Activated gamma-delta T cell treated with anti-CD3 and anti-CD28 coated beads, Interleukin-2, amount 50 U/mL, for 16 hours (primary cell): ENCODE measurements around the gene CAVIN2.

ENCODE experiments used
- DNase-seq: peaks from one replicate; pipeline ENCODE4 v3.0.0-alpha.2; 2020; ENCODE audit warnings: low read depth

CAVIN2 gene

DNA sequence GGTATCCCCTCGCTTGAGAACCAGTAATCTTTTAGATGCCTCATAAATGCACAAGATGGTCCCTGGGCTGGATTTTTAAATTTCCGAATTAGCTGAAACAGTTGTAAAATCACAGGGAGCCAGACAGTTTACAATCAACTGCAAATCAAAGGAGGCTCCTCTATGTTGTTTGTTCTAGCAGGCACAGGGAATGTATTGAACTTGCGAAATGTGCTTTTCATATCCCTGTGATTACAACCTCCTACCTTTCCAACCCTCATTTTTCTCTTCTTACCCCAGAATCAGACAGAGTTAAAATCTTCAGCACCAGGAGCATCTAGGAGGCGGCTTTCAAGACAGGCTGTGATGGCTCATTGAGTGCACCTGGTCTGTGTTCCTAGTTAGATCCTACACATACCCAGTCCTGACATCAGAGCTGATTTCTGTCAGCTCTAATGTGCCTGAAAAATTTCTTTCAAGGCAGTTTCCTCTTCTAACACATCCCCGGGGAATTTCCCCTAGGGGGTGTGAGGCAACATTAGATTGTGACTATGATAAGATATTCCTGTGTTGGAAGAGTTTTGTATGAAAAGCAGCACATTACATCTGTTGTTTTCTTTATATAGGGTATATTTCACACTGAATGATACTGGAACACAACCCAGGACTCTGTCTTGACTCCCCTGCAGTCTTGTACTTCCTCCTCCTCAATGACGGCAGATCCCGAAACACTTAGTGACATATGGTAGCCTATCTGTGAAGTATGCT lies 17.9 kb upstream of the CAVIN2 start:
- no peak for DNase-seq

- no peak for DNase-seq
Observed at GRCh38 chr2:191863988-191864387, 17.1 kb upstream of the CAVIN2 start.

DNA sequence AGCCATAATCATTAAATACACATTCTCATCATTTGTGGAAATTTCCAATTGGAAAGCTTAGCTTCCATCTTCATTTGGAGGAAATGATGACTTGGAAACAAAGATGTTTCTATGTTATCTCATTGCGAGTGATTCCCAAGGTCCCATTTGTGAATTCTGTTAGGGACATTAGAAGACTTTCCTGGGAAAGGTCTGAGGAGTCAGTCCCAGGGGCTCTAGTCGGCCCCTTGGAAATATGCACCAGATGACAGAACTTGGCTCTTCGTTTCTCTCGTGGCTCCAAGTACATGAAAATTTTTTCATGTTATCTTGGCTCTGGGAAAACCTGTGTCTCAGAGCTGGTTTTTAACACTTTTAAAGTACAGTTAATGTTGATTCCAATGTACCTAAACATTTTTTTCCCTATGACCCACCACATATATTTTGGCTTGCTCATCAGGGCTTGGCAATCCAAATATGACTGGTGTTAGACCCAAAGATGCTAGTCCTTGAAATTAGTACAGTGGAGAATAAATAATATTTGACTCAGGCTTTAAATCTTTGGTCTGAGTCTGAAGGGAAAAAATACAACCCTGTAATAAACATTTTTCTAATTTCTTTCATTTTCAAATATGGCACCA lies 15.4 kb upstream of the CAVIN2 start:
- no peak for DNase-seq

DNA sequence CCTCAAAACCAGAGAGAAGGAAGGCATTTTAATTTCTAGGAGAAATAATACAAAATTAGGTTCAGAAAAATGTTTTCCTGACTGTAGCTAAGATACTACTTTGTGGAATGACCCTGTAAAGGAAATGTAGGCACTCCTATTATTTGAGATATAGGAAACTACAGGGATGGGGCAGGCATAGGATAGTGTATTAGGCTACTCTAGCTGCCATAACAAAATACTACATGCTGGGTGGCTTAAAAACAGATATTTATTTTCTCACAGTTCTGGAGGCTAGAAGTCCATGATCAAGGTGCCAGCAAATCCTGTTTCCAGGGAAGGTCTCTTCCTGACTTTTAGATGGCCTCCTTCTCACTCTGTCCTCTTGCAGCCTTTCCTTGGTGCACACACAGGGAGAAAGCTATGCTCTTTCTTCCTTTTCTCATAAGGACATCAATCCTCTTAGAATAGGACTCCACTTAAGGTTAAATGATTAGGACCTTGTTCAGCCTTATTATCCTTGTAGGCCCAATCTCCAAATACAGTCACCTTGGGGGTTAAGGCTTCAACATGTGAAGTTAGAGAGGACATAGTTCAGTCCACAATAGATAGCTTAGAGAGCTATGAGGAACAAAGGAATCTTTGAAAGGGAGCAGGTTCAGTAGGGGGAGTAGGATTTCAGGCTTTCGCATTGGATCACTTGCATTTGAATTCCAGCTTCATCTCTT lies 14.0 kb upstream of the CAVIN2 start:
- no peak for DNase-seq

DNA sequence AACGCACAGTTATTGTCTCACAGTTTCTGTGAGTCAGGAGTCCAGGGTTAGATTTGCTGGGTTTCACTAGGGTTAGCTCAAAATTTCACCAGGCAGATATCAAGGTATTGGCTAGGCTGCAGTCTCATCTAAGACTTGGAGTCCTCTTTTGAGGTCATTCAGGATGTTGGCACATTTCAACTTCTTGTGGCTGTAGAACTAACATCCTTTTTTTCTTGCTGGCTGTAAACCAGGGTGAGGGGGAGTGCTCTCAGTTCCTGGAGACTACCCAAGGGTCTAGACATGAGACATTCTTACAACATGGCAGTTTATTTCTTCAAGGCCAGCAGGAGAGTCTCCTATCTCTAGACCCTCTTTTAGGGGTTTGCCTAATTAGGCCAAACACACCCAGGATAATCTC lies 12.8 kb upstream of the CAVIN2 start:
- DNase-seq = no peak

GRCh38 chr2:191857886-191858285 lies 11.0 kb upstream of the CAVIN2 start:
- no peak for DNase-seq

DNA sequence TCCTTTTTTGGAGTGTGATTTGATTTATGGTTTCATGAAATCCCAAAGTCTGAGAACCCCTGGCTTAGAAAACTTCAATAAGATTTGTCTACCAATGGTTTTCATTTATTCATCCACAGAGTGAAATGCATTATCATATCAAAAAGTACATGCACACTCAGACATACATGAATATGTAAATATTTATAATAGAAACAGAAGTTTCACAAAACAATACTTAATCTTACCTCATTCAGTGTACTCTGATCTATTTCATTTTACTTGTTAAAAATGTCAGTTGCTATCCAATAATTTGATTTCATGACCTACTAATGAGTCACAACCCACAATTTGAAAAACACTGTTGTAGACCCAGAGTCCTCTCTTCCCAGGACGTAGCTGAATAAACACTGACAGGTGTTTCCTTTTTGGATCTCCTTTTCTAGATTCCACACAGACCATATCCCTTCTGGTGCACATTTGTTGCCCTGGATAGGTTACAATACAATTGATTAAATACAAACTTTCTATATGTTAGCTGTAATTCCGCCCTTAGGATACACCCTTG lies 10.4 kb upstream of the CAVIN2 start:
- no peak for DNase-seq

DNA sequence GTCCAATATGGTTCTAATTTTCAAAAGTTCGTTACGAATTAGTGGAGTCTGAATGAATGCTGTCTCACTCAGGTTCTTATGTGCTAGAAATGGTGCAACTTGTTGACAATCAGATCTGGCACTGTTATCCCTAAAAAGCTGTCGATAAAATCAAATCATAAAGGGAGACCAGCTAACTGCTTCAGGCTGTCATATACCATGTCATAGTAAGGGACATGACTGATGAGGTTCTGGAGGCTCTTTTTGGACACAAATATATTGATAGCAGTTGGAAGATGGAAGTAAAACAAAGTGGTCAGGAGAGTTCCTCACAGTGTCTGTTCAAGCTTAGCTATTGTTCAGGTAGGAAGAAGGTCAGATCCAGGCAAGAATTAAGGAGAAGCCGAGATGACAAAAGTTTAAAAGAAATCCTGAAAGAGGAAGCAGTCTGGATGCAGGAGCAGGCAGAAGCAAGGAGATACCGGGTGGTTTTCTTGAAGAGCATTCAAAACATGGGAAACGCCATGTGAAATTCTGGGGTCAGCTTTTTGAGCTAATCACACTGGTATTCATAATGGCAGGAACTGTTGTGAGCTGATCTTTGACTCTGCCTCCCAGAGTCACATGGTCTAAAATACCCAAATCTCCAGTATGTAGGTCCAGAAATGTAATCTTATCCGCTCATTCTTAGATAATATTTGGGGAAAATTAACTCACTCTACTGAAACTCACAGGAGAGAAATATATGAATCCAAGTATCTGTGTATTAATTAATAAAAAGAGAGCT lies 9.4 kb upstream of the CAVIN2 start:
- no peak for DNase-seq

DNA sequence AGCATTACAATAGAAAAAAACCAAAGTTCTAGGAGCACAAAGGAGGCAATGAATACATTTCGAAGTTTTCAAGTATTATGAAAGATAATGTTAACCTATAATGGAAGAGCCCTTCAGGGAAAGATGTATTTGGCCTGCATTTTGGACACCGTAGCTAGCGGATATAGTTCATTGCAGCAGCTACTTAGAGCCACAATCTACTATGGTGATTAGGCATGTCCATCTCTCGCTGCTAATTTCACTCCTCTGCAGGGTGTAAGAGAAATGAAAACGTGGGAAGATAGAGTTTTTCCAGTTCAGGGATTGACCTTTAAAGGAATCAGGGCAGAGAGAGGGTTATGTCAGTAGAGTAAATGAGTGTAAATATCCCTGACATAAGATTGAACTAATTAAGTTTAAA lies 8.5 kb upstream of the CAVIN2 start:
- no peak for DNase-seq

DNA sequence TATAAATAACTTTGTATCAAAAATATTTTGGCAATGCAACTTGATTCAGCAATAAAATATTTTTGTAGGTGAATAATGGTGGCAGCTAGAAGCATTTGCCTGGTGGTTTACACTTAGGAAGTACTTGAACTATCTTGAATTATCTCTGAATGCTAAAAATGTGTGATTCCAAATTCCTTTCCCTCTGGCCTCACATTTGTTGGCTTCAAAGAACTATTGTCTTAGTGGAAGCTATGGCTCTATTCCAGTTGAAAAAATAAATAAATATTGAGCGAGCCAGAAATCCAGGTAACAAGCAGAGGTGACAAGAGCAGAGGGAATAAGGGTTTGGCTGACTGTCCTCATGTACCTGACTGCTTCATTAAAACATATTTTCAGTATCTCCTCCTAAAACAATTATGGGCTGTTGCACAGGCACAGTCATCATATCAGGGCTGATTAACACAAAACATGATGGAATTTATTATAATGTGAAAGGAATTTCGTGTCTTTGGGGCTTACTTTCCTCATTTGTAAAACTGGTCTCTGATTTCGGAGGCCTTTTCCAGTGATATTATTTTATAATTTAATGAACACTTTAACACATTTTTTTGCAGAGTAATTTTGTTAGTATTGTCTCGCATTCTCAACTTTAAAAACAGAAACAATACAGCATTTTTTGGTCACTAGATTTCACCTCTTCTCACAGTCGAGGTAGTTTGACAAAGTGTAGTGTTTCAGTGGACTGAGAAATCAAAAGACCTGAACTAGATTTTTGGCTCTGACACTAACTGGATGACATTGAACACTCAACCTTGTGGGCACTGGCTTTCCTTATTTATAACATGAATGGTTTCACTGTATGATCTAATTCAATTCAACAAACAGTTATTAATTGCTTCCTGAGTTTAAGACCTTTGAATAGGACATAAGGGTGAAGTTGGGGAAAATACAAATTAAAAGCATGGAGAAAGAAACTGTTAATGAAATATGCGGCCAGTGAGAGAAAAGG lies 7.8 kb upstream of the CAVIN2 start:
- DNase-seq = no peak

DNA sequence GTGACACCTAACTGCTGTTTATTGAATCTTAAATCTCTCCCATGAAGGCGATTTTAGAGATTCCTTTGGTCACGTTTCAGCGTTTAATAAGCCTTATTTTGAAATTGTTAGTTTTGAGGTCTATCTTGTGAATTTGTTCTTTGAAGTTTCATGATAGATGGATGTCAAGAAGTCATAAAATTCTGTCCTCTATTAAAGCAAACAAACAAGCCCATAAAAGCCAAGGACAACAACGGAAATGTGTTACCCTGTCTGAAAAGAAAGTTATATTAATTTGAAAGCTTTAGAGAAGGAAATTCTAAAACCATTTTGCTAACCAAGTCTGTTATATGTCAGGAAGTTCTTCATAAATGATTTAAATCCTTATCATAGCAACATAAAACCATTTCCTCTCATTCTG lies 7.0 kb upstream of the CAVIN2 start:
- DNase-seq = no peak

- DNase-seq = no peak
Observed at GRCh38 chr2:191851158-191851557, 4.3 kb upstream of the CAVIN2 start.

DNA sequence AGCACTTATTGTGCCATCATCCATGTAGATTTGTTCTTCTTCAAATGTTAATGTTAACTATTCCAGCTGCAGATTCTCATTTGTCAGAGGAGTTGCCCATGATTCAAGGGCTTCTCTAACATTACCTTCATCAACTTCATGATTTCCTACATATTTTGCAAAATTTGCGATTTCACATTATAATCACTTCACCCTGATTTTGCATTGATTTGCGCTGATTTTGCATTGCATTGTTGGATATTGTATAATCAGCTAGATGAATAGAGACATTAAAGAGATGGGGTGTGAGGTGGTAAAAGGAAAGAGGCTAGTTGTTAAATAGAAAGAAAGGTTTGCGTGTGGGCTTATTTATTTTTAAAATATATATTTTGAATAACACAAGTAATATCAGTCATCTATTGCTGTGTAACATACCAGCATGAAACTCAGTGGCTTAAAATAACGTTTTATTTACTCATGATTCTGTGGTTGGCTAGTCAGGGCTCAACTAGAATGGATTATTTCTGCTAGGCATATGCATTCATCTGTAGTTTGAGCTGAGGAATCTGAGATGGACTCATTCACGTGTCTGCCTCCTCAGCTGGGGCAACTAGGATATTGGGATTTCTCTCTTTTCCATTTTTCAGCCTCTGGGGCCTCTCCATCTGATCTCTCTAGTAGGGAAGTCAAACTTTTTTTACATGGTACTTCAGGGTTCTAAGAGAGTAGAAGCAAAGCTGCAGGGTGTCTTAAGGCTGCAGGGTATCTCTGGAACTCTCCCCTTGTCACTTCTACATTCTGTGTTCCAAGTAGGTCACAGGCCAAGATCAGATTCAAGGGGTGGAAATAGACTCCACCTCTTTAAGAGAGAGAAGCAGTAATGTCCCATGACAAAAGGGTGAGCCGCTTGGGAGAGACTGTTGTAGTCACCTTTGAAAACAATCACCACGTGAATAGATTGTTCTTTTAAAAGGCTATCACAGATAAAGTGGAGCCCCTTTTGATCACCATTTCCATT lies 2.2 kb upstream of the CAVIN2 start:
- DNase-seq = no peak

DNA sequence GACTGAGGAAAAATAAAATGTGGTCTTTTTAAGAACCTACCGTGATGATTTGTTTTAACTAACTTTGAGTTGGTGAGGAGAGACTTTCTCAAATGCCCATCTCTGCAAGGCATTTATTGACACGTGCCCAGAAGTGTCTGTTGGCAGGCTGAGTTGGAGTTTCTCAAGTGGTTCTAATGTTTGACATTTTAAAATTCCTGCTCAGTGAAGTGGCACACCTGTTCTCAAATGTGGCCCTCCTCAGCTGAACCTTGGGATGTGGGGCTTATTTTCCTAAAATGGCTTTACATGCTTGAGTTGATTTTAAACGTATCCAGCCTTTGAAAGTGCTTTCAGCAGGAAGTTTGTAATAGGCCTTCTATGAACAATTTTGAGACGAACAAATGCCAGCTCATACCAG lies 876 bp upstream of the CAVIN2 start:
- DNase-seq = no peak

- DNase-seq = no peak
Observed at GRCh38 chr2:191845876-191846514, 893 bp downstream of the CAVIN2 start.

- no peak for DNase-seq
Observed at GRCh38 chr2:191845248-191845715, 1.6 kb downstream of the CAVIN2 start.

- DNase-seq = no peak
Observed at GRCh38 chr2:191844706-191845105, 2.2 kb downstream of the CAVIN2 start.

GRCh38 chr2:191840921-191841320 lies 6.0 kb downstream of the CAVIN2 start:
- DNase-seq = no peak
